ENCODE results near the gene PRR5. TPM values are rescaled to one million over a fixed set of nuclear protein-coding genes. Genes with fewer than 3 reads are reported as not detected.
"Not testable (repeated sequence)": the region's sequence is repeated elsewhere in the genome, so short reads cannot be mapped to it uniquely, and the experiment has no call there.

PRR5 gene
- total and polyA plus RNA-seq, 5 donors from 2014 or later, result 29.2 to 44.4 (median 33.3) TPM

GRCh38 chr22:44735518-44736428, 33.8 kb downstream of the PRR5 start:
- Histone ChIP-seq H3K9me3 (ENCODE audit: control insufficient read depth in 2 of 2, low read length in 2 of 2) (no peaks in the 10 kb centered on the region), H3K27me3 (ENCODE audit: control insufficient read depth, insufficient read depth, low read length) (no peaks in the 10 kb centered on the region), H3K4me1 (ENCODE audit: control insufficient read depth, insufficient read depth, low read length, poor library complexity, severe bottlenecking) (no peaks in the 10 kb centered on the region), H3K36me3 (ENCODE audit: control insufficient read depth, insufficient read depth, low read length) (peaks cover 3% of the 10 kb centered on the region), H3K4me3 (ENCODE audit: low read depth, low read length) (no peak overlapping the region), H3K27ac (ENCODE audit: insufficient read depth, low read length, poor library complexity, severe bottlenecking) (no peak overlapping the region)
- DNase-seq, result peak; percentile 65 to 70 (median 68)
- H3K4me3 Mint-ChIP-seq, result no peak overlapping the region
- H3K9me3 Mint-ChIP-seq, result peaks cover 0 to 2% (median 0%) of the 10 kb centered on the region in 7 donors
- H3K27ac Mint-ChIP-seq, result peak overlapping the region in 1 of 3 donors; percentile 62
- H3K36me3 Mint-ChIP-seq, result peaks cover 7% of the 10 kb centered on the region
- H3K4me1 Mint-ChIP-seq, result peaks cover 0 to 5% (median 2%) of the 10 kb centered on the region in 4 donors
- H3K27me3 Mint-ChIP-seq, result no peaks in the 10 kb centered on the region
- peak; percentile 62 to 68 for ATAC-seq (ENCODE audit: low read depth in 2 of 2)

DNA sequence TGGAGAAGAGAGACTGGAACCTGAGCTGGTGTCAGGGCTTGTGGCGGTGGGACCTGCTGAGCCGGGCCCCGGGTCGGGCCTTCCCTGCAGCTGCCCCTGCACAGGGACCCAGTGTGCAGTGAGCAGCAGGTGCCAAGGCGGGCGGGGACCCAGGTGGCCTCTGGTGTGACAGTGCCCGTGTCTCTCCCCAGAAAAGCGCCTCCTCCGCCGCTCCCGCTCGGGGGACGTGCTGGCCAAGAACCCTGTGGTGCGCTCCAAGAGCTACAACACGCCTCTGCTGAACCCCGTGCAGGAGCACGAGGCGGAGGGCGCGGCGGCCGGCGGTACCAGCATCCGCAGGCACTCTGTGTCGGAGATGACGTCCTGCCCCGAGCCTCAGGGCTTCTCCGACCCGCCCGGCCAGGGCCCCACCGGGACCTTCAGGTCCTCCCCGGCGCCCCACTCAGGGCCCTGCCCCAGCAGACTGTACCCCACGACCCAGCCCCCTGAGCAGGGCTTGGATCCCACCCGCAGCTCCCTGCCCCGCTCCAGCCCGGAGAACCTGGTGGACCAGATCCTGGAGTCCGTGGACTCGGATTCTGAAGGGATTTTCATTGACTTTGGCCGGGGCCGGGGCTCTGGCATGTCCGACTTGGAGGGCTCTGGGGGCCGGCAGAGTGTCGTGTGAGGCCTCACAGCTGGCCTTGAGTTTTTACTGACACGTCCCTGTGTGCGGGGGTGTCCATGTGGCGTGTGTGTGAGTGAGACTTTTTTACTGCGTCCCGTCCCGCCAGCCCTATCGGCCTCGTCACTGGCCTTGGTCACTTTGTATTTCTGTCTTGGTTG, 34.8 kb downstream of the PRR5 start:
- H3K27me3 ChIP-seq (ENCODE audit: control insufficient read depth, insufficient read depth, low read length), result no peaks in the 10 kb centered on the region
- H3K4me1 ChIP-seq (ENCODE audit: control insufficient read depth, insufficient read depth, low read length, poor library complexity, severe bottlenecking), result no peaks in the 10 kb centered on the region
- peaks cover 0 to 3% (median 2%) of the 10 kb centered on the region in 4 donors for H3K4me1 Mint-ChIP-seq
- H3K4me3 Mint-ChIP-seq, result no peak overlapping the region
- H3K36me3 Mint-ChIP-seq, result peaks cover 4% of the 10 kb centered on the region
- H3K4me3 ChIP-seq (ENCODE audit: low read depth, low read length), result no peak overlapping the region
- peaks cover 0 to 2% (median 0%) of the 10 kb centered on the region in 7 donors for H3K9me3 Mint-ChIP-seq
- H3K27ac ChIP-seq (ENCODE audit: insufficient read depth, low read length, poor library complexity, severe bottlenecking), result no peak overlapping the region
- ATAC-seq (ENCODE audit: low read depth in 2 of 2), result no peak
- no peak overlapping the region for H3K27ac Mint-ChIP-seq
- H3K36me3 ChIP-seq (ENCODE audit: control insufficient read depth, insufficient read depth, low read length), result peaks cover under 1% of the 10 kb centered on the region
- no peak for DNase-seq
- no peaks in the 10 kb centered on the region for H3K27me3 Mint-ChIP-seq
- no peaks in the 10 kb centered on the region for H3K9me3 ChIP-seq (ENCODE audit: control insufficient read depth in 2 of 2, low read length in 2 of 2)

- no peak for ATAC-seq (ENCODE audit: low read depth in 2 of 2)
- Mint-ChIP-seq H3K27me3 (no peaks in the 10 kb centered on the region), H3K4me3 (no peak overlapping the region), H3K9me3 (peaks cover 0 to 2% (median 0%) of the 10 kb centered on the region in 7 donors), H3K4me1 (peaks cover 0 to 3% (median 2%) of the 10 kb centered on the region in 4 donors), H3K36me3 (peaks cover 2% of the 10 kb centered on the region), H3K27ac (no peak overlapping the region)
- Histone ChIP-seq H3K9me3 (ENCODE audit: control insufficient read depth in 2 of 2, low read length in 2 of 2) (no peaks in the 10 kb centered on the region), H3K27ac (ENCODE audit: insufficient read depth, low read length, poor library complexity, severe bottlenecking) (no peak overlapping the region), H3K4me3 (ENCODE audit: low read depth, low read length) (no peak overlapping the region), H3K27me3 (ENCODE audit: control insufficient read depth, insufficient read depth, low read length) (no peaks in the 10 kb centered on the region), H3K4me1 (ENCODE audit: control insufficient read depth, insufficient read depth, low read length, poor library complexity, severe bottlenecking) (no peaks in the 10 kb centered on the region), H3K36me3 (ENCODE audit: control insufficient read depth, insufficient read depth, low read length) (no peaks in the 10 kb centered on the region)
- DNase-seq, result no peak
Observed at GRCh38 chr22:44737406-44738346, 35.7 kb downstream of the PRR5 start.

GRCh38 chr22:44738347-44738715, 36.3 kb downstream of the PRR5 start:
- H3K36me3 ChIP-seq (ENCODE audit: control insufficient read depth, insufficient read depth, low read length), result no peaks in the 10 kb centered on the region
- DNase-seq, result no peak
- no peaks in the 10 kb centered on the region for H3K27me3 ChIP-seq (ENCODE audit: control insufficient read depth, insufficient read depth, low read length)
- no peaks in the 10 kb centered on the region for H3K4me1 ChIP-seq (ENCODE audit: control insufficient read depth, insufficient read depth, low read length, poor library complexity, severe bottlenecking)
- Mint-ChIP-seq H3K36me3 (no peaks in the 10 kb centered on the region), H3K9me3 (peaks cover 0 to 2% (median 0%) of the 10 kb centered on the region in 7 donors), H3K27ac (no peak overlapping the region), H3K4me1 (peaks cover 0 to 3% (median 2%) of the 10 kb centered on the region in 4 donors), H3K4me3 (no peak overlapping the region), H3K27me3 (no peaks in the 10 kb centered on the region)
- no peak overlapping the region for H3K4me3 ChIP-seq (ENCODE audit: low read depth, low read length)
- H3K27ac ChIP-seq (ENCODE audit: insufficient read depth, low read length, poor library complexity, severe bottlenecking), result no peak overlapping the region
- no peak for ATAC-seq (ENCODE audit: low read depth in 2 of 2)
- H3K9me3 ChIP-seq (ENCODE audit: control insufficient read depth in 2 of 2, low read length in 2 of 2), result no peaks in the 10 kb centered on the region

DNA sequence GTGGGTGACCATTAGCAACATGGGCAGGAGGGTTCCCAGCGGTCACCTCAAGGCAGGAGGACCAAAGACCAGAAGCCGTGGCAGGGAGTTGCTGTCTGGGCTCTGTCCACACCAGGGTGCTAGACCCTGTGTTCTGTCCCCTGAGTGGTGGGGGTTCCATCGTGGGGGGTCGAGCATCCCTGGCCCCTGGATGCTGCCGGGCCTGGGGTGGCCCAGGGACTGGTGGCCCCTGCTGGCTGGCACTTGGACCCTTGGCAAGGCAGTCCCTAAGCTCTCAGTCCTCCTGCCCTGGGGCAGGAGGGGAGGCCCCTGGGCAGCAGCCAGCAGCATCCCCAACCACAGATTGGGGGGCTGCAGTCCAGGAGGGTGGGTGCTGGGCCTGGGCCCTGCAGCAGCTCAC, 37.0 kb downstream of the PRR5 start:
- peaks cover 0 to 3% (median 2%) of the 10 kb centered on the region in 4 donors for H3K4me1 Mint-ChIP-seq
- no peaks in the 10 kb centered on the region for H3K36me3 ChIP-seq (ENCODE audit: control insufficient read depth, insufficient read depth, low read length)
- no peaks in the 10 kb centered on the region for H3K4me1 ChIP-seq (ENCODE audit: control insufficient read depth, insufficient read depth, low read length, poor library complexity, severe bottlenecking)
- DNase-seq (no peak), ATAC-seq (ENCODE audit: low read depth in 2 of 2) (no peak)
- no peaks in the 10 kb centered on the region for H3K36me3 Mint-ChIP-seq
- no peak overlapping the region for H3K4me3 ChIP-seq (ENCODE audit: low read depth, low read length)
- H3K27ac Mint-ChIP-seq, result no peak overlapping the region
- H3K27me3 Mint-ChIP-seq, result peaks cover 4% of the 10 kb centered on the region
- H3K9me3 Mint-ChIP-seq, result peaks cover 0 to 2% (median 0%) of the 10 kb centered on the region in 7 donors
- no peaks in the 10 kb centered on the region for H3K9me3 ChIP-seq (ENCODE audit: control insufficient read depth in 2 of 2, low read length in 2 of 2)
- H3K27me3 ChIP-seq (ENCODE audit: control insufficient read depth, insufficient read depth, low read length), result no peaks in the 10 kb centered on the region
- no peak overlapping the region for H3K27ac ChIP-seq (ENCODE audit: insufficient read depth, low read length, poor library complexity, severe bottlenecking)
- H3K4me3 Mint-ChIP-seq, result no peak overlapping the region

GRCh38 chr22:44739666-44740065, 37.7 kb downstream of the PRR5 start:
- not testable (repeated sequence) for H3K9me3 Mint-ChIP-seq; H3K27ac ChIP-seq (ENCODE audit: insufficient read depth, low read length, poor library complexity, severe bottlenecking); DNase-seq; H3K4me3 ChIP-seq (ENCODE audit: low read depth, low read length); H3K4me1 ChIP-seq (ENCODE audit: control insufficient read depth, insufficient read depth, low read length, poor library complexity, severe bottlenecking); H3K27me3 ChIP-seq (ENCODE audit: control insufficient read depth, insufficient read depth, low read length); ATAC-seq (ENCODE audit: low read depth in 2 of 2); H3K4me1 Mint-ChIP-seq; H3K9me3 ChIP-seq (ENCODE audit: control insufficient read depth in 2 of 2, low read length in 2 of 2); H3K27ac Mint-ChIP-seq; H3K4me3 Mint-ChIP-seq; H3K27me3 Mint-ChIP-seq; H3K36me3 Mint-ChIP-seq; H3K36me3 ChIP-seq (ENCODE audit: control insufficient read depth, insufficient read depth, low read length)

- H3K27me3 Mint-ChIP-seq, result peaks cover 4% of the 10 kb centered on the region
- Histone ChIP-seq H3K27me3 (ENCODE audit: control insufficient read depth, insufficient read depth, low read length) (no peaks in the 10 kb centered on the region), H3K4me3 (ENCODE audit: low read depth, low read length) (no peak overlapping the region), H3K27ac (ENCODE audit: insufficient read depth, low read length, poor library complexity, severe bottlenecking) (no peak overlapping the region), H3K4me1 (ENCODE audit: control insufficient read depth, insufficient read depth, low read length, poor library complexity, severe bottlenecking) (no peaks in the 10 kb centered on the region), H3K36me3 (ENCODE audit: control insufficient read depth, insufficient read depth, low read length) (no peaks in the 10 kb centered on the region), H3K9me3 (ENCODE audit: control insufficient read depth in 2 of 2, low read length in 2 of 2) (no peaks in the 10 kb centered on the region)
- peaks cover 0 to 3% (median 2%) of the 10 kb centered on the region in 4 donors for H3K4me1 Mint-ChIP-seq
- H3K9me3 Mint-ChIP-seq, result peaks cover 0 to 2% (median 0%) of the 10 kb centered on the region in 7 donors
- H3K4me3 Mint-ChIP-seq, result no peak overlapping the region
- ATAC-seq (ENCODE audit: low read depth in 2 of 2), result no peak
- H3K27ac Mint-ChIP-seq, result no peak overlapping the region
- no peaks in the 10 kb centered on the region for H3K36me3 Mint-ChIP-seq
- DNase-seq, result no peak
Observed at GRCh38 chr22:44740307-44740706, 38.3 kb downstream of the PRR5 start.

Measured in CD4-positive, CD25-positive, alpha-beta regulatory T cell (primary cell).